Stimulated activated CD4-positive, alpha-beta T cell treated with anti-CD3 and anti-CD28 coated beads, Interleukin-1b, Interleukin-23, amount 100 ng/mL, for 1 hour (primary cell): ENCODE measurements around the gene SCMH1.
"Not testable (repeated sequence)": the region's sequence is repeated elsewhere in the genome, so short reads cannot be mapped to it uniquely, and the experiment has no call there.

ENCODE experiments used
- DNase-seq, 2 donors: peaks; one replicate each; pipeline ENCODE4 v3.0.0-alpha.2; 2020; ENCODE audit warnings: low read depth in 2 of 2

Gene SCMH1

GRCh38 chr1:41153750-41154274, 88.3 kb downstream of the SCMH1 start:
- no peak for DNase-seq

- DNase-seq = no peak
Measured at GRCh38 chr1:41152622-41153044, 89.5 kb downstream of the SCMH1 start.

GRCh38 chr1:41151846-41152245, 90.3 kb downstream of the SCMH1 start:
- DNase-seq = no peak

- DNase-seq = no peak
Measured at GRCh38 chr1:41149570-41149969, 92.5 kb downstream of the SCMH1 start.

- DNase-seq = no peak
Measured at GRCh38 chr1:41144285-41144684, 97.8 kb downstream of the SCMH1 start.

GRCh38 chr1:41138549-41138948, 103.6 kb downstream of the SCMH1 start:
- DNase-seq = no peak

- no peak for DNase-seq
Measured at GRCh38 chr1:41135196-41135947, 106.7 kb downstream of the SCMH1 start.

- not testable (repeated sequence) for DNase-seq
Measured at GRCh38 chr1:41134325-41134724, 107.8 kb downstream of the SCMH1 start.

GRCh38 chr1:41122851-41123518, 119.1 kb downstream of the SCMH1 start:
- DNase-seq = no peak

GRCh38 chr1:41122148-41122547, 120.0 kb downstream of the SCMH1 start:
- DNase-seq = no peak

GRCh38 chr1:41118645-41119044, 123.5 kb downstream of the SCMH1 start:
- no peak for DNase-seq

GRCh38 chr1:41117241-41117640, 124.9 kb downstream of the SCMH1 start:
- DNase-seq = not testable (repeated sequence)

- DNase-seq = no peak
Measured at GRCh38 chr1:41110736-41111135, 131.4 kb downstream of the SCMH1 start.

- no peak for DNase-seq
Measured at GRCh38 chr1:41110286-41110685, 131.8 kb downstream of the SCMH1 start.

- DNase-seq = no peak
Measured at GRCh38 chr1:41109310-41110197, 132.6 kb downstream of the SCMH1 start.

- no peak for DNase-seq
Measured at GRCh38 chr1:41108696-41109275, 133.3 kb downstream of the SCMH1 start.

- DNase-seq = no peak
Measured at GRCh38 chr1:41103766-41104165, 138.3 kb downstream of the SCMH1 start.

- no peak for DNase-seq
Measured at GRCh38 chr1:41102653-41103052, 139.5 kb downstream of the SCMH1 start.

- DNase-seq = no peak
Measured at GRCh38 chr1:41101950-41102607, 140.0 kb downstream of the SCMH1 start.

- no peak for DNase-seq
Measured at GRCh38 chr1:41101076-41101475, 141.0 kb downstream of the SCMH1 start.

- no peak for DNase-seq
Measured at GRCh38 chr1:41100170-41100569, 141.9 kb downstream of the SCMH1 start.
